Measurements from ENCODE around the gene TP53BP2.
A peak's percentile ranks its signal among the peaks of the same experiment; 100 is the strongest.
"Not testable (repeated sequence)": the region's sequence is repeated elsewhere in the genome, so short reads cannot be mapped to it uniquely, and the experiment has no call there.

The TP53BP2 gene

GRCh38 chr1:223849352-223850254 is 3.9 kb upstream of the TP53BP2 start:
- no peak for DNase-seq

GRCh38 chr1:223848536-223848935 is 2.8 kb upstream of the TP53BP2 start:
- no peak for DNase-seq

GRCh38 chr1:223847781-223848345 is 2.1 kb upstream of the TP53BP2 start:
- no peak for DNase-seq

GRCh38 chr1:223845037-223845809 is 524 bp downstream of the TP53BP2 start:
- DNase-seq, result peak; percentile 9

- DNase-seq, result no peak
Observed at GRCh38 chr1:223844787-223845036, 1.0 kb downstream of the TP53BP2 start.

GRCh38 chr1:223843934-223844786 is 1.6 kb downstream of the TP53BP2 start:
- DNase-seq, result no peak

GRCh38 chr1:223842784-223843183 is 3.0 kb downstream of the TP53BP2 start:
- no peak for DNase-seq

- DNase-seq, result not testable (repeated sequence)
Observed at GRCh38 chr1:223841977-223842623, 3.6 kb downstream of the TP53BP2 start.

GRCh38 chr1:223840254-223840653 is 5.5 kb downstream of the TP53BP2 start:
- no peak for DNase-seq

GRCh38 chr1:223838125-223838854 is 7.5 kb downstream of the TP53BP2 start:
- DNase-seq, result no peak

GRCh38 chr1:223837687-223838086 is 8.1 kb downstream of the TP53BP2 start:
- DNase-seq, result no peak

- peak; percentile 62 for DNase-seq
Observed at GRCh38 chr1:223837206-223837605, 8.5 kb downstream of the TP53BP2 start.

- DNase-seq, result no peak
Observed at GRCh38 chr1:223836586-223836985, 9.2 kb downstream of the TP53BP2 start.

- no peak for DNase-seq
Observed at GRCh38 chr1:223835754-223836153, 10.0 kb downstream of the TP53BP2 start.

GRCh38 chr1:223834660-223835263 is 11.0 kb downstream of the TP53BP2 start:
- no peak for DNase-seq

GRCh38 chr1:223833948-223834347 is 11.8 kb downstream of the TP53BP2 start:
- DNase-seq, result no peak

GRCh38 chr1:223832637-223832943 is 13.2 kb downstream of the TP53BP2 start:
- DNase-seq, result no peak

GRCh38 chr1:223831755-223832636 is 13.8 kb downstream of the TP53BP2 start:
- no peak for DNase-seq

- DNase-seq, result no peak
Observed at GRCh38 chr1:223829678-223830077, 16.1 kb downstream of the TP53BP2 start.

- no peak for DNase-seq
Observed at GRCh38 chr1:223828162-223828848, 17.4 kb downstream of the TP53BP2 start.

Data from NCI-H524 treated with DMSO at 0.1 percent for 48 hours (cell line).